ENCODE results near the gene ADCY1. TPM values are rescaled to one million over a fixed set of nuclear protein-coding genes. Genes with fewer than 3 reads are reported as not detected.

Gene ADCY1
- total RNA-seq, 1 donor from 2014 or later = 9.9 TPM

GRCh38 chr7:45646996-45647825, 73.0 kb downstream of the ADCY1 start:
- Histone ChIP-seq H3K4me1 (ENCODE audit: control insufficient read depth in 3 of 3, insufficient read depth in 3 of 3, low read length in 3 of 3) (peaks cover 5 to 16% (median 14%) of the 10 kb centered on the region in 3 donors), H3K27me3 (ENCODE audit: control insufficient read depth in 3 of 3, insufficient read depth in 3 of 3, low read length in 3 of 3) (no peaks in the 10 kb centered on the region), H3K36me3 (ENCODE audit: control insufficient read depth in 3 of 3, insufficient read depth in 3 of 3, low read length in 3 of 3) (peaks cover 0 to 12% (median 0%) of the 10 kb centered on the region in 3 donors), H3K4me3 (ENCODE audit: low read length in 3 of 3) (no peak overlapping the region), H3K9me3 (ENCODE audit: control insufficient read depth in 3 of 3, low read length in 3 of 3) (no peaks in the 10 kb centered on the region), H3K9ac (ENCODE audit: low read depth in 1 of 3, low read length in 3 of 3) (no peak overlapping the region), H3K27ac (ENCODE audit: low read depth, low read length) (no peak overlapping the region)

- no peaks in the 10 kb centered on the region for H3K27me3 ChIP-seq (ENCODE audit: control insufficient read depth in 3 of 3, insufficient read depth in 3 of 3, low read length in 3 of 3)
- H3K9me3 ChIP-seq (ENCODE audit: control insufficient read depth in 3 of 3, low read length in 3 of 3) = no peaks in the 10 kb centered on the region
- H3K4me3 ChIP-seq (ENCODE audit: low read length in 3 of 3) = no peak overlapping the region
- peaks cover 0 to 12% (median 0%) of the 10 kb centered on the region in 3 donors for H3K36me3 ChIP-seq (ENCODE audit: control insufficient read depth in 3 of 3, insufficient read depth in 3 of 3, low read length in 3 of 3)
- no peak overlapping the region for H3K27ac ChIP-seq (ENCODE audit: low read depth, low read length)
- peaks cover 5 to 16% (median 14%) of the 10 kb centered on the region in 3 donors for H3K4me1 ChIP-seq (ENCODE audit: control insufficient read depth in 3 of 3, insufficient read depth in 3 of 3, low read length in 3 of 3)
- no peak overlapping the region for H3K9ac ChIP-seq (ENCODE audit: low read depth in 1 of 3, low read length in 3 of 3)
Observed at GRCh38 chr7:45647967-45648670, 74.0 kb downstream of the ADCY1 start.

GRCh38 chr7:45648671-45648995, 74.5 kb downstream of the ADCY1 start:
- H3K9ac ChIP-seq (ENCODE audit: low read depth in 1 of 3, low read length in 3 of 3) = no peak overlapping the region
- H3K36me3 ChIP-seq (ENCODE audit: control insufficient read depth in 3 of 3, insufficient read depth in 3 of 3, low read length in 3 of 3) = peaks cover 0 to 12% (median 2%) of the 10 kb centered on the region in 3 donors
- H3K4me3 ChIP-seq (ENCODE audit: low read length in 3 of 3) = no peak overlapping the region
- H3K27me3 ChIP-seq (ENCODE audit: control insufficient read depth in 3 of 3, insufficient read depth in 3 of 3, low read length in 3 of 3) = no peaks in the 10 kb centered on the region
- H3K4me1 ChIP-seq (ENCODE audit: control insufficient read depth in 3 of 3, insufficient read depth in 3 of 3, low read length in 3 of 3) = peaks cover 5 to 16% (median 14%) of the 10 kb centered on the region in 3 donors
- H3K27ac ChIP-seq (ENCODE audit: low read depth, low read length) = no peak overlapping the region
- no peaks in the 10 kb centered on the region for H3K9me3 ChIP-seq (ENCODE audit: control insufficient read depth in 3 of 3, low read length in 3 of 3)

- H3K9ac ChIP-seq (ENCODE audit: low read depth in 1 of 3, low read length in 3 of 3) = no peak overlapping the region
- H3K36me3 ChIP-seq (ENCODE audit: control insufficient read depth in 3 of 3, insufficient read depth in 3 of 3, low read length in 3 of 3) = peaks cover 0 to 12% (median 2%) of the 10 kb centered on the region in 3 donors
- no peak overlapping the region for H3K27ac ChIP-seq (ENCODE audit: low read depth, low read length)
- H3K9me3 ChIP-seq (ENCODE audit: control insufficient read depth in 3 of 3, low read length in 3 of 3) = no peaks in the 10 kb centered on the region
- H3K4me1 ChIP-seq (ENCODE audit: control insufficient read depth in 3 of 3, insufficient read depth in 3 of 3, low read length in 3 of 3) = peaks cover 5 to 16% (median 14%) of the 10 kb centered on the region in 3 donors
- H3K27me3 ChIP-seq (ENCODE audit: control insufficient read depth in 3 of 3, insufficient read depth in 3 of 3, low read length in 3 of 3) = no peaks in the 10 kb centered on the region
- H3K4me3 ChIP-seq (ENCODE audit: low read length in 3 of 3) = no peak overlapping the region
Observed at GRCh38 chr7:45649560-45650346, 75.6 kb downstream of the ADCY1 start.

- Histone ChIP-seq H3K9me3 (ENCODE audit: control insufficient read depth in 3 of 3, low read length in 3 of 3) (no peaks in the 10 kb centered on the region), H3K36me3 (ENCODE audit: control insufficient read depth in 3 of 3, insufficient read depth in 3 of 3, low read length in 3 of 3) (peaks cover 0 to 12% (median 2%) of the 10 kb centered on the region in 3 donors), H3K27ac (ENCODE audit: low read depth, low read length) (no peak overlapping the region)
Observed at GRCh38 chr7:45650404-45651394, 76.5 kb downstream of the ADCY1 start.

GRCh38 chr7:45651540-45651939, 77.4 kb downstream of the ADCY1 start:
- H3K9me3 ChIP-seq (ENCODE audit: control insufficient read depth in 3 of 3, low read length in 3 of 3) = no peaks in the 10 kb centered on the region
- H3K36me3 ChIP-seq (ENCODE audit: control insufficient read depth in 3 of 3, insufficient read depth in 3 of 3, low read length in 3 of 3) = peaks cover 0 to 12% (median 2%) of the 10 kb centered on the region in 3 donors
- H3K27ac ChIP-seq (ENCODE audit: low read depth, low read length) = no peak overlapping the region
- H3K9ac ChIP-seq (ENCODE audit: low read depth in 1 of 3, low read length in 3 of 3) = no peak overlapping the region
- no peak overlapping the region for H3K4me3 ChIP-seq (ENCODE audit: low read length in 3 of 3)
- peaks cover 5 to 11% (median 9%) of the 10 kb centered on the region in 3 donors for H3K4me1 ChIP-seq (ENCODE audit: control insufficient read depth in 3 of 3, insufficient read depth in 3 of 3, low read length in 3 of 3)
- H3K27me3 ChIP-seq (ENCODE audit: control insufficient read depth in 3 of 3, insufficient read depth in 3 of 3, low read length in 3 of 3) = no peaks in the 10 kb centered on the region

More at GRCh38 chr7:45650404-45651394, 76.5 kb downstream of the ADCY1 start:
- no peaks in the 10 kb centered on the region for H3K27me3 ChIP-seq (ENCODE audit: control insufficient read depth in 3 of 3, insufficient read depth in 3 of 3, low read length in 3 of 3)
- peaks cover 5 to 16% (median 14%) of the 10 kb centered on the region in 3 donors for H3K4me1 ChIP-seq (ENCODE audit: control insufficient read depth in 3 of 3, insufficient read depth in 3 of 3, low read length in 3 of 3)
- no peak overlapping the region for H3K4me3 ChIP-seq (ENCODE audit: low read length in 3 of 3)
- no peak overlapping the region for H3K9ac ChIP-seq (ENCODE audit: low read depth in 1 of 3, low read length in 3 of 3)

GRCh38 chr7:45652630-45653029, 78.5 kb downstream of the ADCY1 start:
- Histone ChIP-seq H3K4me1 (ENCODE audit: control insufficient read depth in 3 of 3, insufficient read depth in 3 of 3, low read length in 3 of 3) (peaks cover 0 to 2% (median 0%) of the 10 kb centered on the region in 3 donors), H3K4me3 (ENCODE audit: low read length in 3 of 3) (no peak overlapping the region), H3K9ac (ENCODE audit: low read depth in 1 of 3, low read length in 3 of 3) (no peak overlapping the region), H3K36me3 (ENCODE audit: control insufficient read depth in 3 of 3, insufficient read depth in 3 of 3, low read length in 3 of 3) (peaks cover 0 to 12% (median 2%) of the 10 kb centered on the region in 3 donors), H3K27ac (ENCODE audit: low read depth, low read length) (no peak overlapping the region), H3K9me3 (ENCODE audit: control insufficient read depth in 3 of 3, low read length in 3 of 3) (no peaks in the 10 kb centered on the region), H3K27me3 (ENCODE audit: control insufficient read depth in 3 of 3, insufficient read depth in 3 of 3, low read length in 3 of 3) (no peaks in the 10 kb centered on the region)

GRCh38 chr7:45653209-45653907, 79.2 kb downstream of the ADCY1 start:
- Histone ChIP-seq H3K27me3 (ENCODE audit: control insufficient read depth in 3 of 3, insufficient read depth in 3 of 3, low read length in 3 of 3) (no peaks in the 10 kb centered on the region), H3K27ac (ENCODE audit: low read depth, low read length) (no peak overlapping the region), H3K9me3 (ENCODE audit: control insufficient read depth in 3 of 3, low read length in 3 of 3) (no peaks in the 10 kb centered on the region), H3K9ac (ENCODE audit: low read depth in 1 of 3, low read length in 3 of 3) (no peak overlapping the region), H3K36me3 (ENCODE audit: control insufficient read depth in 3 of 3, insufficient read depth in 3 of 3, low read length in 3 of 3) (peaks cover 0 to 12% (median 2%) of the 10 kb centered on the region in 3 donors), H3K4me3 (ENCODE audit: low read length in 3 of 3) (no peak overlapping the region), H3K4me1 (ENCODE audit: control insufficient read depth in 3 of 3, insufficient read depth in 3 of 3, low read length in 3 of 3) (no peaks in the 10 kb centered on the region)
